ENCODE results near the gene PLAC8. TPM values are rescaled to one million over a fixed set of nuclear protein-coding genes. Genes with fewer than 3 reads are reported as not detected.
"Not testable (repeated sequence)": the region's sequence is repeated elsewhere in the genome, so short reads cannot be mapped to it uniquely, and the experiment has no call there.

Gene PLAC8
- polyA plus RNA-seq, 6 donors from 2014 or later, result 826 to 1,431 (median 949) TPM

DNA sequence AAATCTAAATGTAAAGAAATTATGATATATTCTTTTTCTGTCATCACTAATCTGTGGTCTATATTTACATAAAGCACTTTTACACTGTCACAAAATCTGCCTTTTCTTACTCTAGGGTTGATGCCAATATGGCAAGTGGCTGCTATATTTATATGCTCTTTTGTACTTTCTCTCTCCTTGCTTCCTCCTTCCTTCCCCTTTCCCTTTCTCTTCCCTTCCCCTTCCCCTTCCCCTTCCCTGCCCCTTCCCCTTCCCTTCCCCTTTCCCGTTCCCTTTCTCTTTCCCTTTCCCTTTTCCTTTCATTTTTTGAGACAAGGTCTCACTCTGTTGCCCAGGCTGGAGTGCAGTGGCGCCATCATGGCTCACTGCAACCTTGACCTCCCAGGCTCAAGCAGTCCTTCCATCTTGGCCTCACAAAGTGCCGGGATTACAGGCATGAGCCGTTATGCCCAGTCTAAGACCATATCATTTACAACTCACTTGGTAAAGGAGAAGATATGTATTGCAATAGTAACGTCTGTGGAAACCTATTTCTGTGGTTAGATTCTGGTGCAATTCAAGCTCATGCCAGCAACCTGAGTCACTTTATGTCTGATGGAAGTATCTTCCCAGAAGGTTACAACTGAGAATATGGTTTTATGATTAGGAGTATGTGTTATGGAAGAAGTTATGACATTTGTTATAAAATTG lies 13.9 kb upstream of the PLAC8 start:
- no peak for ATAC-seq (ENCODE audit: low read depth in 2 of 2)
- H3K9me3 Mint-ChIP-seq, result peaks cover 0 to 7% (median 0%) of the 10 kb centered on the region in 7 donors
- H3K36me3 Mint-ChIP-seq, result no peaks in the 10 kb centered on the region
- no peaks in the 10 kb centered on the region for H3K27me3 Mint-ChIP-seq
- H3K4me1 Mint-ChIP-seq, result peaks cover 34 to 69% (median 53%) of the 10 kb centered on the region in 3 donors
- DNase-seq, result no peak
- H3K27ac Mint-ChIP-seq, result peak overlapping the region in 2 of 6 donors; percentile 53 to 90
- H3K4me3 Mint-ChIP-seq, result no peak overlapping the region

DNA sequence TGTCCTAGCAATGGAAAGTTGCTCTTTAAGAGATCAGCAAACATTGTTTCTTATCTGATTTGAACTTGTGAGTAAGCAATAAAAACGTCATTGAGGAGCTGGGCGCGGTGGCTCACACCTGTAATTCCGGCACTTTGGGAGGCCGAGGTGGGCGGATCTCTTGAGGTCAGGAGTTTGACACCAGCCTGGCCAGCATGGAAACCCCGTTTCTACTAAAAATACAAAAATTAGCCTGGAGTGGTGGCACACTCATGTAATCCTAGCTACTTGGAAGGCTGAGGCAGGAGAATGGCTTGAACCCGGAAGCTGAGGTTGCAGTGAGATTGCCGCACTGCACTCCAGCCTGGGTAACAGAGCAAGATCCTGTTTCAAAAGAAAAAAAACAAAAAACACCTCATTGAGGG lies 11.2 kb upstream of the PLAC8 start:
- H3K36me3 Mint-ChIP-seq, result no peaks in the 10 kb centered on the region
- ATAC-seq (ENCODE audit: low read depth in 2 of 2) (no peak), DNase-seq (no peak)
- H3K27ac Mint-ChIP-seq, result peak overlapping the region in 3 of 6 donors; percentile 16 to 79 (median 61)
- H3K27me3 Mint-ChIP-seq, result no peaks in the 10 kb centered on the region
- peak overlapping the region in 6 of 8 donors; percentile 15 to 76 (median 43) for H3K4me3 Mint-ChIP-seq
- H3K4me1 Mint-ChIP-seq, result peaks cover 20 to 54% (median 33%) of the 10 kb centered on the region in 3 donors
- H3K9me3 Mint-ChIP-seq, result peaks cover 0 to 4% (median 0%) of the 10 kb centered on the region in 7 donors

DNA sequence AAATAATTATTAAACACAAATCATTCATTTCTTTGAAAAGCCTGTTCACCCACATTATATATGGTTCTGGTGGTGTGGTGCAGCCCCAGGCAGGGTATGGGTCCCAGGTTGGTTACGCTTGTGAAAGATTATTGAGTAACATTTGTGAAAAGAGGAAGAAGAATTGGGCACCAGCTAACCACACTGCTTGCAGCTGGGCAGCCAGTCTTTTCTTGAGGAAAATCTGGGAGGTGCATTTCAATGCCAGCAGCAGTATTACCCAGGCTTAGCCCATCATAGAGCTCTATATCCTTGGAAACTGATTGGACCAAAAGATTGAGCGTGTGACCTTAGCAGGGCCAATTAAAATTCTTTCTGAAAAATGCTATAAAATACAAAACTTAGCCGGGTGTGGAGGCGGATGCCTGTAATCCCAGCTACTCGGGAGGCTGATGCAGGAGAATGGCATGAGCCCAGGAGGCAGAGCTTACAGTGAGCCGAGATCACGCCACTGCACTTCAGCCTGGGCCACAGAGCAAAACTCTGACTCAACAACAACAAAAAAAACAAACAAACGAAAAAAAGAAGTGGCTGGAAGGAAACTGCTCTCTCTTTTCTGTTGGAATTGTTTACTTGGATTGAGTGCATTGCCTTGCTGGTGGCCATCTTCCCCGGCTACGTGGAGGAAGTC lies 9.7 kb upstream of the PLAC8 start:
- peak overlapping the region in 3 of 6 donors; percentile 2 to 90 (median 52) for H3K27ac Mint-ChIP-seq
- H3K4me1 Mint-ChIP-seq, result peaks cover 26 to 54% (median 35%) of the 10 kb centered on the region in 3 donors
- peaks cover 0 to 4% (median 0%) of the 10 kb centered on the region in 7 donors for H3K9me3 Mint-ChIP-seq
- no peaks in the 10 kb centered on the region for H3K27me3 Mint-ChIP-seq
- peak overlapping the region; percentile 0 to 87 (median 72) for H3K4me3 Mint-ChIP-seq
- ATAC-seq (ENCODE audit: low read depth in 2 of 2), result peak; percentile 100
- H3K36me3 Mint-ChIP-seq, result no peaks in the 10 kb centered on the region
- DNase-seq, result peak; percentile 59

DNA sequence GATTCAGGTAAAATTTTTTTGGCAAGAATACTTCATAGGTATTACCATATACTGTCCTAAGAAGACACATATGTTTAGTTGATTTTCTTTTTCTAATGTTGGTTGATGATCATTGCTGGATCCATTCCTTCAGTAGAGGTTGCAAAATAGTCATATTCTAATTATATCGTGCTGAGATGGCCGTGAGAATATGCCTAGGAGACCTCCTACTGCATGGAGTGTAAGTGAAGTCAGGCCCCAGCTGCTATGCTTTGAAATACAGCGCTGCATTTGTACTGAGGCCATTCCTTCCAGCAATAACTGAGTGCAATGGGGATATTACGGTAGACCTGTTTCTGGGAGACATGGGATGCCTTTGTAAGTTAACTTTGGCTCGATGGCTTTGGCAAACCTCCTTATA lies 6.7 kb upstream of the PLAC8 start:
- ATAC-seq (ENCODE audit: low read depth in 2 of 2) (no peak), DNase-seq (no peak)
- peaks cover 0 to 3% (median 0%) of the 10 kb centered on the region in 7 donors for H3K9me3 Mint-ChIP-seq
- no peaks in the 10 kb centered on the region for H3K27me3 Mint-ChIP-seq
- H3K36me3 Mint-ChIP-seq, result no peaks in the 10 kb centered on the region
- peak overlapping the region in 1 of 8 donors; percentile 25 for H3K4me3 Mint-ChIP-seq
- peak overlapping the region in 1 of 6 donors; percentile 23 for H3K27ac Mint-ChIP-seq
- peaks cover 19 to 38% (median 24%) of the 10 kb centered on the region in 3 donors for H3K4me1 Mint-ChIP-seq

DNA sequence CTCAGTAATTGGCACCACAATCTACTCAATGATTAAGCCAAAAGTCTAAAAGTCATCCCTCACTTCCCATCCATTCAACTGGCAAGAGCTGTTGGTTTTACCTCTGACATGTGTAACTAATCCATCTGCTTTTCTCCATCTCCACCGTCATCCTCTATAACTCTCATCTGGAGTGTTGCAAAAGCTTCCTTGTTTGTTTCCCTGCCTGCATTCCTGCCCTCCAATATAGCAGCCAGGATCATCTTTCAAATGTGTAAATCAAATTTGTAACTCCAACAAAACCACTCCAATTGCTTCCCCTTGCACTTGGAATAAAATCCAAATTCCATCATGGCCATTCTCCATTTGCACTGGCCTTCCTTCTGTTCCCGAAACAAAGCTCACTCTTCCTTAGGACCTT lies 4.3 kb upstream of the PLAC8 start:
- H3K4me3 Mint-ChIP-seq, result peak overlapping the region in 1 of 8 donors; percentile 64
- H3K4me1 Mint-ChIP-seq, result peaks cover 22 to 30% (median 23%) of the 10 kb centered on the region in 3 donors
- H3K9me3 Mint-ChIP-seq, result no peaks in the 10 kb centered on the region
- peak overlapping the region in 1 of 6 donors; percentile 29 for H3K27ac Mint-ChIP-seq
- ATAC-seq (ENCODE audit: low read depth in 2 of 2) (no peak), DNase-seq (no peak)
- no peaks in the 10 kb centered on the region for H3K27me3 Mint-ChIP-seq
- H3K36me3 Mint-ChIP-seq, result no peaks in the 10 kb centered on the region

DNA sequence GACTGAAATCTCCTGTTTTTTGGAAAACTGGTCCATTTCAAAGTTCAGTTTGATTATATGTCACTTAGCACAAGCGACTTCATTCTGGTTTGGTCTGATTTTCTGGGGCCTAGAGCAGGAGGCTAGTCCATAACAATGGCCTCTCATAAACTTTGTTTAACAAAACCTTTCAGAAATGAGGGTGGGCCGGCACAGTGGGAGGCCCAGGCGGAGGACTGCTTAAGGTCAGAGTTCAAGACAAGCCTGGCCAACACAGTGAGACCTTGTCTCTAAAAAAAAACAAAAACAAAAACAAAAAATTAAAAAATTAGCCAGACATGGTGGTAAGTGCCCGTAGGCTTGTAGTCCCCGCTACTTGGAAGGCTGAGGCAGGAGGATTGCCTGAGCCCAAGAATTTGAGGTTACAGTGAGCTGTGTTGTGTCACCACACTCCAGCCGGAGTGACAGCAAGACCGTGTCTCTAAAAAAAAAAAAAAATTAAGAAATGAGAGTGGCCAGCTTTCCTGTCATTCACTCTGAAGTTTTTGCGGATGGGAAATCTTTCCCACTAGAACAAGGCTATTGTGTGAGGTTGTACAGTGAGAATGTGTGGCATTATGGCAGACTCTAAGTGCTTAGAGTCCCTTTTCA lies 1.2 kb upstream of the PLAC8 start:
- H3K27ac Mint-ChIP-seq, result peak overlapping the region; percentile 58 to 95 (median 90)
- H3K4me3 Mint-ChIP-seq, result peak overlapping the region in 7 of 8 donors; percentile 37 to 100 (median 91)
- no peak for DNase-seq
- no peaks in the 10 kb centered on the region for H3K9me3 Mint-ChIP-seq
- no peaks in the 10 kb centered on the region for H3K27me3 Mint-ChIP-seq
- no peak for ATAC-seq (ENCODE audit: low read depth in 2 of 2)
- peaks cover 24 to 28% (median 24%) of the 10 kb centered on the region in 3 donors for H3K4me1 Mint-ChIP-seq
- H3K36me3 Mint-ChIP-seq, result peaks cover 6 to 8% of the 10 kb centered on the region in 2 donors

DNA sequence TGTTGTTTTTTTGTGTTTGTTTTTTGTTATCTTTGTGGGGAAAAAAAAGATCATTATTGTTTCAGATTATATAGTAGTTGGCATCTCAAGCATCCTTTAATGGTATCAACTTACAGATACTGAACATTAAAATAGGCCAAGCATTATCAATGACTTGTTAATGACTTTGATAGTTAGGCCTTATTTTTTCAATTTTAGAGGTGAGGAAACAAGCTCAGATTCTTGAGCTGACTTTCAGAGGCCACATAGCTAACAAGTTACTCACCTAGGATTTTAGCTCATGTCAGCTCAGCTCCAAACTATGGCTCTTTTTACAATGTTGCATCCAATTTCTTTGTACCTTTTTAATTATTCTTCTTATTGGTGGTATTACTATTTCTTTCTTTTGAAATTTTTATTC lies 471 bp upstream of the PLAC8 start:
- H3K27ac Mint-ChIP-seq, result peak overlapping the region; percentile 58 to 95 (median 90)
- no peak for DNase-seq
- ATAC-seq (ENCODE audit: low read depth in 2 of 2), result no peak
- H3K27me3 Mint-ChIP-seq, result no peaks in the 10 kb centered on the region
- no peaks in the 10 kb centered on the region for H3K9me3 Mint-ChIP-seq
- peaks cover 6 to 8% of the 10 kb centered on the region in 2 donors for H3K36me3 Mint-ChIP-seq
- peaks cover 30 to 32% (median 31%) of the 10 kb centered on the region in 3 donors for H3K4me1 Mint-ChIP-seq
- H3K4me3 Mint-ChIP-seq, result peak overlapping the region; percentile 81 to 100 (median 94)

DNA sequence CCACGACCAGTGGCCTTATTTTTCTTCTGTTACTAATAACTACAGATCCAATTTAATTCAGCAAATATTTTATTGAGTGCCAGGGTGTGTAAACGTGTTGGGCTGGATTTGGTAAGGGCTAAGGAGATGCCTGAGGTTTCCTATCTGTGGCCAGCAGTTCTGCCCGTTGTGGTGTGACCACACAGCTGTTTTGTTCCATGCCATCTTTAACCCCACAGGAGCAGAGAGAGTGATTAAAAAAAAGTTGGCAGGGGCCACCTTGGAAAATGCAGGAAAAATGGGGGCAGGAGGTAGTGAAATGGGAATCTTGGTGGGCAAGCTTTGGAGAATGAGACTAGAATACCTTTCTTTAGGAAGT lies 1.1 kb downstream of the PLAC8 start:
- peaks cover 6 to 8% of the 10 kb centered on the region in 2 donors for H3K36me3 Mint-ChIP-seq
- peak overlapping the region; percentile 89 to 100 (median 98) for H3K4me3 Mint-ChIP-seq
- peak overlapping the region; percentile 84 to 98 (median 94) for H3K27ac Mint-ChIP-seq
- ATAC-seq (ENCODE audit: low read depth in 2 of 2) (no peak), DNase-seq (no peak)
- H3K9me3 Mint-ChIP-seq, result no peaks in the 10 kb centered on the region
- H3K27me3 Mint-ChIP-seq, result no peaks in the 10 kb centered on the region
- peaks cover 29 to 35% (median 32%) of the 10 kb centered on the region in 3 donors for H3K4me1 Mint-ChIP-seq

DNA sequence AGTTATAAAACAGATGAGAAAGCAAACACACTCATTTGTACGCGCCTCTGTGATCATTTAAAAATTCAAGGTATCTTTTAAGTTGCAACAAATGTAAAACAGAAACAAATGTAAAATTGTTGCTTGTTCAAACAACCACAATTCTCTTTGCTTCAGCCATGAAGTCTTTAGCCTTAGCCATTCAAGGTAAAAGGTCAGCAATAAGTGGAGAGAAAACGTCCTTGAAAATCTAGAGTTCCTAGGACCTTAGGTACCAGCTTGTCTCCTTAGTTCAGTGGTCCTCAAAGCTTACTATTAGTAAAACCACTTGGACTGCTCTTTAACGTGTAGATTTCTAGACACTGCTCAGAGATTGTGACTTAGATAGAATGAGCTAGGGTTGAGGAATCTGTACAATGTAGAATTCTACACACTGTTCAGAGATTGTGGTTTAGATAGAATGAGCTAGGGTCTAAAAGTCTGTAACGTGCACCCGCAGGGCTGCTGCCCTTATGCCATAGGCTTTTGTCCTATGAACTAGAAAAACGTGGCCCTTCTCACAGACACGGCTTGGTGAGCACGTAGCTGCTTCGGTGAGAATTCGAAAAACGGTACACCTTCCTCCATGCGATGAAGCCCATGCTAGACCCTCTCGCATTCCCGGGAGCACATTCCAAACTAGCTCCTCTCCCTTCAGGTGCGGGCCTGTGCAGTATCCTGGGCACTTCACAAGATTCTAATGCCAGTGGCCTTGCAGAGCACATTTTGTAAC lies 1.7 kb downstream of the PLAC8 start:
- Mint-ChIP-seq H3K4me1 (peaks cover 33 to 40% (median 37%) of the 10 kb centered on the region in 3 donors), H3K36me3 (peaks cover 6 to 8% of the 10 kb centered on the region in 2 donors), H3K9me3 (no peaks in the 10 kb centered on the region), H3K27ac (peak overlapping the region; percentile 87 to 98 (median 94)), H3K4me3 (peak overlapping the region; percentile 89 to 100 (median 98)), H3K27me3 (no peaks in the 10 kb centered on the region)
- DNase-seq, result no peak
- no peak for ATAC-seq (ENCODE audit: low read depth in 2 of 2)

DNA sequence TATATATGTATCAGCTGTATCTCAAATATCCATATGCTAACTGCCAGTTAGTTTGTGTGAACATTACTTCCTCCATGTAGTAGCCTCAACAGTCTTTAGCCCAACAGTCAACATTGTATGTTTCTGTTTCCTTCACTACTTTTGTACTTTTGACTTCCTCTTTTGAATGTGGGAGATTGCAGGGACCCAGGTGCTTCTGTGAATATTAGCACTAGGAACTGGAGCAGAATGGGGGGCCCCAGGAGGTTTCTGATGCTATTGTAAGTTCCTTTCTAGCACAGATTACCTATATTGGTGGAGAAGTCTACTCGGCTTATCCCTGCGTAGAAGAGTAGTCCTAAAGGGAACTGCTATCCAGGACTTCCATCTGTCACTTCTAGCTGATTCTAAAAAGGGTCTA lies 2.3 kb downstream of the PLAC8 start:
- peaks cover 6 to 8% of the 10 kb centered on the region in 2 donors for H3K36me3 Mint-ChIP-seq

DNA sequence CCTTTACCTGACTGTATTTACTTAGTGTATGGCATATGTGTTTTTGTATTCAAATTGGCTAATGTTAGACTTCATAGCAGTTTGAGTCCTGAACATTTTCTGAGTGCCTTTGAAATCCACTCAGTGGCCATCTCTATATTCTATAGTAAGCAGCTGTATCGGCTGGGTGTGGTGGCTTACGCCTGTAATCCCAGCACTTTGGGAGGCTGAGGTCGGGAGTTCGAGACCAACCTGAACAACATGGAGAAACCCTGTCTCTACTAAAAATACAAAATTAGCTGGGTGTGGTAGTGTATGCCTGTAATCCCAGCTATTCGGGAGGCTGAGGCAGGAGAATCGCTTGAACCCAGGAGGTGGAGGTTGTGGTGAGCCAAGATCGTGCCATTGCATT lies 2.8 kb downstream of the PLAC8 start:
- not testable (repeated sequence) for ATAC-seq (ENCODE audit: low read depth in 2 of 2); DNase-seq; H3K9me3 Mint-ChIP-seq; H3K27me3 Mint-ChIP-seq; H3K36me3 Mint-ChIP-seq
- H3K27ac Mint-ChIP-seq, result peak overlapping the region; percentile 79 to 99 (median 87)
- peaks cover 33 to 45% (median 38%) of the 10 kb centered on the region in 3 donors for H3K4me1 Mint-ChIP-seq
- H3K4me3 Mint-ChIP-seq, result peak overlapping the region; percentile 87 to 99 (median 93)

More for the DNA sequence above, 2.3 kb downstream of the PLAC8 start:
- Mint-ChIP-seq H3K27ac (peak overlapping the region; percentile 87 to 98 (median 94)), H3K4me1 (peaks cover 33 to 43% (median 38%) of the 10 kb centered on the region in 3 donors), H3K27me3 (no peaks in the 10 kb centered on the region), H3K9me3 (no peaks in the 10 kb centered on the region), H3K4me3 (peak overlapping the region; percentile 89 to 100 (median 98))
- DNase-seq (peak; percentile 85), ATAC-seq (ENCODE audit: low read depth in 2 of 2) (peak; percentile 62 to 64)

DNA sequence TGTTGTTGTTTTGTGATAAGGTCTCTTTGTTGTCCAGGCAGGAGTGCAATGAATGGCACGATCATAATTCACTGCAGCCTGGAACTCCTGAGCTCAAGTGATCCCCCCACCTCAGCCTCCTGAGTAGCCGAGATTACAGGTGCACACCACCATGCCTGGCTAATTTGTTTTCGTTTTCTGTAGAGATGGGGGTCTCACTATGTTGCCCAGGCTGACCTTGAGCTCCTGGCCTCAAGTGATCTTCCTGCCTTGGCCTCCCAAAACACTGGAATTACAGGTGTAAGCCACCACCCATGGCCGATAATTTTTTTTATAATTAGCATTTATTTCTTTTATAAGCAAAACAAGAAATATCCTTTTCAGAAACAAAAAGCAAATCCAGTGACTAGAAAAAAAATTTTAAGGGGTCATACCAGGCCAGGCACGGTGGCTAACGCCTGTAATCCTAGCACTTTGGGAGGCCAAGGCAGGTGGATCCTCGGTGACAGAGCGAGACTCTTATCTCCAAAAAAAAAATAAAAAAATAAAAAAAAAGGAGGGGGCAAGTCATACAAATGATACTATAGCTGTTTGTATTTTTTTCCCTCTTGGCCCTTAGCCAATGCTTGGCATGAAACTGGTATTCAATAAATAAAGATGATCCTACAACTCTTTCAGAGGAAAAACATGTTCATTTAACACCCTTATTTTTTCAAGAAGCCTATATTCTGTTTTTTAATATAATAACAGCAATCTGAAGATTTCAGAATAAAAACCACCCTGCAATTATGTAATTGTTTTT lies 3.4 kb downstream of the PLAC8 start:
- DNase-seq, result no peak
- no peaks in the 10 kb centered on the region for H3K27me3 Mint-ChIP-seq
- peaks cover 6 to 8% of the 10 kb centered on the region in 2 donors for H3K36me3 Mint-ChIP-seq
- peak overlapping the region; percentile 87 to 99 (median 98) for H3K27ac Mint-ChIP-seq
- peaks cover 33 to 51% (median 38%) of the 10 kb centered on the region in 3 donors for H3K4me1 Mint-ChIP-seq
- H3K9me3 Mint-ChIP-seq, result no peaks in the 10 kb centered on the region
- no peak for ATAC-seq (ENCODE audit: low read depth in 2 of 2)
- H3K4me3 Mint-ChIP-seq, result peak overlapping the region; percentile 88 to 99 (median 95)

Measured in naive B cell (primary cell).